HG03460 (cell line): ENCODE measurements around the gene COL27A1.

Experiments used
- ATAC-seq: cut with Tn5 transposase; IDR thresholded peaks from one replicate; pipeline ENCODE4 v1.9.1; 2021; ENCODE audit not compliant: unreplicated experiment

Gene COL27A1

GRCh38 chr9:114202849-114203248 lies 47.5 kb downstream of the COL27A1 start:
- no peak for ATAC-seq

GRCh38 chr9:114203410-114204140 lies 48.2 kb downstream of the COL27A1 start:
- ATAC-seq, result no peak

- no peak for ATAC-seq
Observed at GRCh38 chr9:114204265-114204664, 48.9 kb downstream of the COL27A1 start.

GRCh38 chr9:114205171-114206015 lies 50.1 kb downstream of the COL27A1 start:
- no peak for ATAC-seq

GRCh38 chr9:114206221-114206789 lies 51.0 kb downstream of the COL27A1 start:
- ATAC-seq, result no peak

GRCh38 chr9:114207034-114207810 lies 51.9 kb downstream of the COL27A1 start:
- no peak for ATAC-seq

- no peak for ATAC-seq
Observed at GRCh38 chr9:114207845-114208244, 52.5 kb downstream of the COL27A1 start.

GRCh38 chr9:114209151-114209550 lies 53.8 kb downstream of the COL27A1 start:
- no peak for ATAC-seq

- no peak for ATAC-seq
Observed at GRCh38 chr9:114210136-114210535, 54.8 kb downstream of the COL27A1 start.

- no peak for ATAC-seq
Observed at GRCh38 chr9:114210691-114211276, 55.4 kb downstream of the COL27A1 start.

GRCh38 chr9:114212826-114213225 lies 57.5 kb downstream of the COL27A1 start:
- no peak for ATAC-seq

GRCh38 chr9:114213566-114213965 lies 58.2 kb downstream of the COL27A1 start:
- no peak for ATAC-seq

- no peak for ATAC-seq
Observed at GRCh38 chr9:114214181-114214580, 58.8 kb downstream of the COL27A1 start.

GRCh38 chr9:114214686-114215414 lies 59.5 kb downstream of the COL27A1 start:
- ATAC-seq, result no peak

GRCh38 chr9:114216081-114216480 lies 60.7 kb downstream of the COL27A1 start:
- no peak for ATAC-seq

GRCh38 chr9:114216976-114217375 lies 61.6 kb downstream of the COL27A1 start:
- ATAC-seq, result no peak

- no peak for ATAC-seq
Observed at GRCh38 chr9:114218264-114219120, 63.2 kb downstream of the COL27A1 start.

- ATAC-seq, result no peak
Observed at GRCh38 chr9:114220061-114220541, 64.8 kb downstream of the COL27A1 start.
